Thoracic aorta (tissue), 2 donors: ENCODE measurements around the gene SWT1. TPM values are rescaled to one million over a fixed set of nuclear protein-coding genes. Genes with fewer than 3 reads are reported as not detected.
"Not testable (repeated sequence)": the region's sequence is repeated elsewhere in the genome, so short reads cannot be mapped to it uniquely, and the experiment has no call there.

ENCODE experiments used
- ATAC-seq: fragments of 150-250 bp; one replicate; pipeline ENCODE4 v1.8.0; 2017; ENCODE audit warnings: low read depth; ENCODE audit not compliant: insufficient number of reproducible peaks, low FRiP score
- DNase-seq: peaks from one replicate; pipeline ENCODE4 v3.0.0-alpha.2; 2020; ENCODE audit warnings: low spot score
- H3K27ac ChIP-seq, 2 donors: fragments of 200-600 bp; sonication (generic); 1 replicate in 1 of 2; 2 replicates in 1 of 2; pipeline ENCODE4 v1.5.1; 2016; ENCODE audit warnings: mild to moderate bottlenecking in 2 of 2, moderate library complexity in 2 of 2
- H3K27me3 ChIP-seq: fragments of 200-600 bp; sonication (generic); replicated peaks from 2 replicates; pipeline ENCODE4 v1.6.0; 2016; ENCODE audit warnings: mild to moderate bottlenecking; ENCODE audit not compliant: insufficient read depth
- H3K36me3 ChIP-seq: fragments of 200-600 bp; sonication (generic); one replicate; pipeline ENCODE4 v1.5.1; 2016
- H3K4me1 ChIP-seq, 2 donors: fragments of 200-600 bp; sonication (generic); 1 replicate in 1 of 2; 2 replicates in 1 of 2; pipeline versions ENCODE4 v1.5.1 to v1.6.0; 2016; ENCODE audit warnings: low read depth in 2 of 2, mild to moderate bottlenecking in 1 of 2; ENCODE audit not compliant: control insufficient read depth in 1 of 2
- H3K4me3 ChIP-seq: fragments of 200-600 bp; sonication (generic); 2 replicates; pipeline ENCODE4 v1.5.1; 2016; ENCODE audit warnings: mild to moderate bottlenecking
- H3K9me3 ChIP-seq: fragments of 200-600 bp; sonication (generic); 2 replicates; pipeline ENCODE4 v1.5.1; 2016
- total RNA-seq, 2 donors: library from RNA; depleted of rRNA; stranded (reverse); fragments of >200 nt; gene quantifications; one replicate each; pipeline versions ENCODE4 v1.1.0 to v1.2.3, GENCODE V29; 2016
- TF ChIP-seq, protein P1 (sequence below): fragments of 200-600 bp; sonication (generic); IDR thresholded peaks from one replicate; pipeline ENCODE4 v1.5.1; 2019; ENCODE audit warnings: antibody characterized with exemption

Gene SWT1
- total RNA-seq, 2 donors from 2014 or later: 5.1 to 9.2 TPM

- Histone ChIP-seq H3K9me3 (no peaks in the 10 kb centered on the region), H3K4me1 (no peaks in the 10 kb centered on the region), H3K36me3 (no peaks in the 10 kb centered on the region), H3K27me3 (no peaks in the 10 kb centered on the region), H3K4me3 (no peak overlapping the region), H3K27ac (no peak overlapping the region)
- ATAC-seq (no peak), DNase-seq (no peak)
- TF ChIP-seq, protein P1, sequence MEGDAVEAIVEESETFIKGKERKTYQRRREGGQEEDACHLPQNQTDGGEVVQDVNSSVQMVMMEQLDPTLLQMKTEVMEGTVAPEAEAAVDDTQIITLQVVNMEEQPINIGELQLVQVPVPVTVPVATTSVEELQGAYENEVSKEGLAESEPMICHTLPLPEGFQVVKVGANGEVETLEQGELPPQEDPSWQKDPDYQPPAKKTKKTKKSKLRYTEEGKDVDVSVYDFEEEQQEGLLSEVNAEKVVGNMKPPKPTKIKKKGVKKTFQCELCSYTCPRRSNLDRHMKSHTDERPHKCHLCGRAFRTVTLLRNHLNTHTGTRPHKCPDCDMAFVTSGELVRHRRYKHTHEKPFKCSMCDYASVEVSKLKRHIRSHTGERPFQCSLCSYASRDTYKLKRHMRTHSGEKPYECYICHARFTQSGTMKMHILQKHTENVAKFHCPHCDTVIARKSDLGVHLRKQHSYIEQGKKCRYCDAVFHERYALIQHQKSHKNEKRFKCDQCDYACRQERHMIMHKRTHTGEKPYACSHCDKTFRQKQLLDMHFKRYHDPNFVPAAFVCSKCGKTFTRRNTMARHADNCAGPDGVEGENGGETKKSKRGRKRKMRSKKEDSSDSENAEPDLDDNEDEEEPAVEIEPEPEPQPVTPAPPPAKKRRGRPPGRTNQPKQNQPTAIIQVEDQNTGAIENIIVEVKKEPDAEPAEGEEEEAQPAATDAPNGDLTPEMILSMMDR: no peak
Measured at GRCh38 chr1:185245466-185245865, 88.5 kb downstream of the SWT1 start.

DNA sequence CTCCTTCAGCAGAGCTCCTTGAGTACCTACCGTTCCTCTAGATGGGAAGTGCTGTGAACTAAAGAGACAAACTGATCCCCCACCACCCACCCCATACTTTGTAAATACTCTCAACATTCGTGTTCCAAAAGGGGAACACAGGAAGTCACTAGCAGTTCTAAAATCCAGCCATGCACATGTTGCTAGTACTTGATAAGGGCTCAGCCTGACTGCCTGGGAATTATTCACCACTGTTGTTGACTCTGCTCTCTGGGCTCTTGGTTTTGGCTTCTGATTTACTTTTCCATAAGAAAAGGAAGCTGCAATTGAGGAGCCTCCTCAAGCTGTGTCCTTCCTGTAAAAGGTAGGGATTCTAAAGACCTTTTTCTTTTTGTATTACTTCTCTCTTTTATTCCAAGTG lies 92.6 kb downstream of the SWT1 start:
- no peaks in the 10 kb centered on the region for H3K4me1 ChIP-seq
- TF ChIP-seq, protein P1: no peak
- no peaks in the 10 kb centered on the region for H3K36me3 ChIP-seq
- no peak for ATAC-seq
- no peak overlapping the region for H3K4me3 ChIP-seq
- H3K27ac ChIP-seq: no peak overlapping the region
- DNase-seq: no peak
- H3K9me3 ChIP-seq: no peaks in the 10 kb centered on the region
- no peaks in the 10 kb centered on the region for H3K27me3 ChIP-seq

DNA sequence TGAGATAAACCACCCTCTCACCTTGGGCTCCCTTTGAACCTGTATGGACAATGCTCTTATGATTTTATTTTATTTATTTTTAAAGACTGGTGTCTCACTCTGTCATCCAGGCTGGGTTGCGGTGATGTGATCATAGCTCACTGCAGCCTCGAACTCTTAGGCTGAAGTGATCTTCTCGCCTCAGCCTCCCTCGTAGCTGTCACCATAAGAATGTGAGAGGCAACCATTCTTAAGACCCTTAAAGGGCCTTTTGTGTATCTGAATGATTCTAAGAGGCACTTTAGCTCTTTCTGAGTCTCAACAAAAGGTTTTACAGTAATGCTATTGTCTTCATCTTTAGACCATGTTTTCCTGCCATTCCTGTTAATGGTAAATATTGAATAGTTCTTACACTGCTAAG lies 93.1 kb downstream of the SWT1 start:
- ATAC-seq: no peak
- H3K9me3 ChIP-seq: no peaks in the 10 kb centered on the region
- TF ChIP-seq, protein P1: no peak
- no peaks in the 10 kb centered on the region for H3K27me3 ChIP-seq
- H3K27ac ChIP-seq: no peak overlapping the region
- H3K4me1 ChIP-seq: no peaks in the 10 kb centered on the region
- no peak overlapping the region for H3K4me3 ChIP-seq
- H3K36me3 ChIP-seq: no peaks in the 10 kb centered on the region
- no peak for DNase-seq

GRCh38 chr1:185251928-185252327 lies 95.0 kb downstream of the SWT1 start:
- not testable (repeated sequence) for DNase-seq, H3K4me1 ChIP-seq, H3K4me3 ChIP-seq, ATAC-seq, H3K9me3 ChIP-seq, H3K27me3 ChIP-seq, H3K27ac ChIP-seq, H3K36me3 ChIP-seq

- H3K9me3 ChIP-seq, H3K36me3 ChIP-seq, H3K4me3 ChIP-seq, H3K27ac ChIP-seq, H3K4me1 ChIP-seq, ATAC-seq, DNase-seq, H3K27me3 ChIP-seq: not testable (repeated sequence)
Measured at GRCh38 chr1:185252404-185252803, 95.4 kb downstream of the SWT1 start.

DNA sequence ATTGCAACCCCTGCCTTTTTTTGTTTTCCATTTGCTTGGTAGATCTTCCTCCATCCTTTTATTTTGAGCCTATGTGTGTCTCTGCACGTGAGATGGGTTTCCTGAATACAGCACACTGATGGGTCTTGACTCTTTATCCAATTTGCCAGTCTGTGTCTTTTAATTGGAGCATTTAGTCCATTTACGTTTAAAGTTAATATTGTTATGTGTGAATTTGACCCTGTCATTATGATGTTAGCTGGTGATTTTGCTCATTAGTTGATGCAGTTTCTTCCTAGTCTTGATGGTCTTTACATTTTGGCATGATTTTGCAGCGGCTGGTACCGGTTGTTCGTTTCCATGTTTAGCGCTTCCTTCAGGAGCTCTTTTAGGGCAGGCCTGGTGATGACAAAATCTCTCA lies 98.6 kb downstream of the SWT1 start:
- DNase-seq, H3K4me1 ChIP-seq, H3K4me3 ChIP-seq, ATAC-seq, H3K9me3 ChIP-seq, H3K27ac ChIP-seq, H3K36me3 ChIP-seq, H3K27me3 ChIP-seq: not testable (repeated sequence)

GRCh38 chr1:185257116-185257949 lies 100.4 kb downstream of the SWT1 start:
- H3K9me3 ChIP-seq, ATAC-seq, DNase-seq, H3K27ac ChIP-seq, H3K4me1 ChIP-seq, H3K36me3 ChIP-seq, H3K4me3 ChIP-seq, H3K27me3 ChIP-seq: not testable (repeated sequence)
